Calu3 (cell line): ENCODE results near the gene FCHSD2. TPM values are rescaled to one million over a fixed set of nuclear protein-coding genes. Genes with fewer than 3 reads are reported as not detected.
"Not testable (repeated sequence)": the region's sequence is repeated elsewhere in the genome, so short reads cannot be mapped to it uniquely, and the experiment has no call there.

Source experiments
- BruUV-seq: library from RNA; stranded (reverse); fragments of 400-500 nt; replicated peaks from 2 replicates; lab custom pipeline; 2021; lab: Mats Ljungman, UMichigan
- CTCF ChIA-PET: fragments of 300-600 bp; sonication (Branson Sonifier 250); formaldehyde crosslinking; loops from one replicate; lab custom pipeline; 2022; ENCODE audit warnings: antibody characterized with exemption; lab: Charles Lee
- DNase-seq: peaks from one replicate; pipeline ENCODE4 v3.0.0; 2022
- H3K27ac Mint-ChIP-seq: one replicate; pipeline ENCODE4 v1.8.0; 2022; ENCODE audit warnings: mixed read lengths; ENCODE audit not compliant: unreplicated experiment
- H3K27me3 Mint-ChIP-seq: one replicate; pipeline ENCODE4 v1.8.0; 2022; ENCODE audit warnings: mixed read lengths; ENCODE audit not compliant: unreplicated experiment
- H3K36me3 Mint-ChIP-seq: one replicate; pipeline ENCODE4 v1.8.0; 2022; ENCODE audit warnings: mild to moderate bottlenecking, moderate library complexity, mixed read lengths; ENCODE audit not compliant: insufficient read depth, unreplicated experiment
- H3K4me1 Mint-ChIP-seq: one replicate; pipeline ENCODE4 v1.8.0; 2022; ENCODE audit warnings: mild to moderate bottlenecking, low read depth, mixed read lengths; ENCODE audit not compliant: unreplicated experiment
- H3K4me3 Mint-ChIP-seq: one replicate; pipeline ENCODE4 v1.8.0; 2022; ENCODE audit warnings: mild to moderate bottlenecking, low read depth, moderate library complexity, mixed read lengths; ENCODE audit not compliant: unreplicated experiment
- H3K9me3 Mint-ChIP-seq: one replicate; pipeline ENCODE4 v1.8.0; 2022; ENCODE audit warnings: low read depth, mixed read lengths; ENCODE audit not compliant: unreplicated experiment
- intact Hi-C: fragments of 100-400 bp; cut with micrococcal nuclease; formaldehyde crosslinking; loops from one replicate; pipeline ENCODE4 v1.10.0; 2022; ENCODE audit not compliant: unreplicated experiment
- total RNA-seq: library from RNA; stranded (reverse); gene quantifications from 2 replicates; pipeline ENCODE4 v1.2.3, GENCODE V29; 2022
- TF ChIP-seq, protein P1 (sequence below): fragments of 200-600 bp; IDR thresholded peaks from one replicate; pipeline ENCODE4 v1.8.0; 2022; ENCODE audit warnings: antibody characterized with exemption; ENCODE audit not compliant: unreplicated experiment

Gene FCHSD2
- total RNA-seq, 1 experiment from 2014 or later, result 16.2 TPM

- Mint-ChIP-seq H3K27ac (no peak overlapping the region), H3K27me3 (no peaks in the 10 kb centered on the region), H3K36me3 (peaks cover 25% of the 10 kb centered on the region), H3K4me1 (peaks cover 4% of the 10 kb centered on the region), H3K9me3 (no peaks in the 10 kb centered on the region), H3K4me3 (no peak overlapping the region)
- BruUV-seq, result no TSS peak
- intact Hi-C loops, result no loop called here
- TF ChIP-seq, protein P1, sequence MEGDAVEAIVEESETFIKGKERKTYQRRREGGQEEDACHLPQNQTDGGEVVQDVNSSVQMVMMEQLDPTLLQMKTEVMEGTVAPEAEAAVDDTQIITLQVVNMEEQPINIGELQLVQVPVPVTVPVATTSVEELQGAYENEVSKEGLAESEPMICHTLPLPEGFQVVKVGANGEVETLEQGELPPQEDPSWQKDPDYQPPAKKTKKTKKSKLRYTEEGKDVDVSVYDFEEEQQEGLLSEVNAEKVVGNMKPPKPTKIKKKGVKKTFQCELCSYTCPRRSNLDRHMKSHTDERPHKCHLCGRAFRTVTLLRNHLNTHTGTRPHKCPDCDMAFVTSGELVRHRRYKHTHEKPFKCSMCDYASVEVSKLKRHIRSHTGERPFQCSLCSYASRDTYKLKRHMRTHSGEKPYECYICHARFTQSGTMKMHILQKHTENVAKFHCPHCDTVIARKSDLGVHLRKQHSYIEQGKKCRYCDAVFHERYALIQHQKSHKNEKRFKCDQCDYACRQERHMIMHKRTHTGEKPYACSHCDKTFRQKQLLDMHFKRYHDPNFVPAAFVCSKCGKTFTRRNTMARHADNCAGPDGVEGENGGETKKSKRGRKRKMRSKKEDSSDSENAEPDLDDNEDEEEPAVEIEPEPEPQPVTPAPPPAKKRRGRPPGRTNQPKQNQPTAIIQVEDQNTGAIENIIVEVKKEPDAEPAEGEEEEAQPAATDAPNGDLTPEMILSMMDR, result no peak
- DNase-seq, result no peak
- CTCF ChIA-PET, result no interaction called here
Measured at GRCh38 chr11:73137944-73138274, 4.2 kb downstream of the FCHSD2 start.

- BruUV-seq, result no TSS peak
- Mint-ChIP-seq H3K4me1 (no peaks in the 10 kb centered on the region), H3K27me3 (no peaks in the 10 kb centered on the region), H3K36me3 (peaks cover 20% of the 10 kb centered on the region), H3K9me3 (no peaks in the 10 kb centered on the region), H3K27ac (no peak overlapping the region), H3K4me3 (no peak overlapping the region)
- CTCF ChIA-PET, result interaction anchor here (0.8 kb wide), 1 partner anchor 21 kb away, joined by 3 read pairs; no protein-coding TSS in a partner anchor
- TF ChIP-seq, protein P1, result no peak
- intact Hi-C loops, result no loop called here
- no peak for DNase-seq
Measured at GRCh38 chr11:73137262-73137943, 4.7 kb downstream of the FCHSD2 start.

GRCh38 chr11:73136722-73137121, 5.4 kb downstream of the FCHSD2 start:
- H3K9me3 Mint-ChIP-seq, H3K27me3 Mint-ChIP-seq, DNase-seq, H3K4me1 Mint-ChIP-seq, intact Hi-C loops, BruUV-seq, H3K27ac Mint-ChIP-seq, H3K4me3 Mint-ChIP-seq: not testable (repeated sequence)
- H3K36me3 Mint-ChIP-seq, result peaks cover 13% of the 10 kb centered on the region
- CTCF ChIA-PET, result interaction anchor here (0.8 kb wide), 1 partner anchor 21 kb away, joined by 3 read pairs; no protein-coding TSS in a partner anchor

DNA sequence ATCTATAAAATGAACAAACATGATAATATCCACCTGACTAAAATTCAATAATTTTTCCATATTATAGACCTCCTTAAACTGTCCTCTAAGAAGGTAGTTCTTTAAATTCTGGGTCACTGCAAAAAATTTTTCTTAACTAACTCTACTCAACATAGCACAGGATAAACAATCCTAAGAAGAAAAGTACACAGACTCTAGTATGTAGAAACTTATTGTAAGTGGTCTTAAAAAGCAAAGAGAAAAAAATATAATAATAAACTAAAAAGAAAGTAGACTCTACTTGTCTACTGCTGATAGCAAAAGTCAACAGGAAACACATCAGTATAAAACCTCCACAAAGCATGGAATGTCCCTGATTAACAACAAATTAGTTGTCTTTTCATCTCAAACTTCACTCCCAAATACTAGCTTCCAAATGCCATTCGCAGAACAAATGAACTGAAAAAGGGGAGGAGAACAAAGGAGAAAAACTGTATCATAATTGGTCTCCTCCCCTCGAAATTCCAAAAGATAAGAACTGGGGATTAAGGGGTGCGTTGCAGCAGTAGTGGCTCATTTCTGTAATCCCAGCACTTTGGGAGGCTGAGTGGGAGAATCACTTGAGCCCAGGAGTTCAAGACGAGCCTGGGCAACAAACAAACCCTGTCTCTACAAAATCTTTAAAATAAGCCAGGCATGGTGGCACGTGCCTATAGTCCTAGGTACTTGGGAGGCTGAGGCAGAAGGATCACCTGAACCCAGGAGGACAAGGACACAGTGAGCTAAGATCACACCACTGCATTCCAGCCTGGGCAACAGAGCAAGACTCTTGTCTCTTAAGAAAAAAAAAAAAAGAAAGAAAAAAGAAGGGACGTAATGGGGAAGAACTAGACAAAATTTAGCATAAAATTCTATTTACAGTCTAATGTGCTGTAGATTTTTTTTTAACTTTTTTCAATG, 6.5 kb downstream of the FCHSD2 start:
- Mint-ChIP-seq H3K4me1 (no peaks in the 10 kb centered on the region), H3K9me3 (no peaks in the 10 kb centered on the region), H3K4me3 (no peak overlapping the region), H3K27ac (no peak overlapping the region), H3K36me3 (peaks cover 2% of the 10 kb centered on the region), H3K27me3 (no peaks in the 10 kb centered on the region)
- BruUV-seq, result no TSS peak
- TF ChIP-seq, protein P1, result no peak
- intact Hi-C loops, result no loop called here
- CTCF ChIA-PET, result no interaction called here
- DNase-seq, result no peak

- H3K27ac Mint-ChIP-seq, H3K4me1 Mint-ChIP-seq, H3K36me3 Mint-ChIP-seq, DNase-seq, BruUV-seq, CTCF ChIA-PET, intact Hi-C loops, H3K9me3 Mint-ChIP-seq, H3K27me3 Mint-ChIP-seq, H3K4me3 Mint-ChIP-seq: not testable (repeated sequence)
Measured at GRCh38 chr11:73132349-73132748, 9.8 kb downstream of the FCHSD2 start.
